OCI-LY3 (cell line): ENCODE results near the gene CYP2A7.

Experiments
- EZH2phosphoT487 ChIP-seq: fragments of 200-600 bp; shearing (Covaris generic); IDR thresholded peaks from 2 replicates; pipeline ENCODE4 v1.6.1; 2018; ENCODE audit warnings: antibody characterized with exemption, mixed run types, low read depth
- TF ChIP-seq, protein P1 (sequence below): fragments of 200-600, 300-600 bp; sonication (generic); IDR thresholded peaks from 2 replicates; pipeline ENCODE4 v1.5.1; 2014; ENCODE audit warnings: antibody characterized with exemption, low read length, low read depth

DNA sequence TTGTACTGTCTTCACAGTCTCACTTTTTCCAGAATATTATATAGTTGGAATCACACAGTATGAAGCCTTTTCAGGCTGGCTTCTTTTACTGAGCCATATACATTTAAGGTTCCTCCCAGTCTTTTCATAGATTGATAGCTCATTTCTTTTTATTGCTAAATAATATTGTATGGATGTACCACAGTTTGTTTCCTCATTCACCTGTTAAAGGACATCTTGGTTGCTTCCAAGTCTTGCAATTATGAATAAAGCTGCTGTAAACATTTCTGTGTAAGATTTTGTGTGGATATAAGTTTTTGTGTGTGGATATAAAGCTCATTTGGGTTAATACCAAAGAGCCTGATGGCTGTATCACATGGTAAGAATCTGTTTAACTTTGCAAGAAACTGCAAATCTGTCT, 24.5 kb upstream of the CYP2A7 start:
- TF ChIP-seq, protein P1, sequence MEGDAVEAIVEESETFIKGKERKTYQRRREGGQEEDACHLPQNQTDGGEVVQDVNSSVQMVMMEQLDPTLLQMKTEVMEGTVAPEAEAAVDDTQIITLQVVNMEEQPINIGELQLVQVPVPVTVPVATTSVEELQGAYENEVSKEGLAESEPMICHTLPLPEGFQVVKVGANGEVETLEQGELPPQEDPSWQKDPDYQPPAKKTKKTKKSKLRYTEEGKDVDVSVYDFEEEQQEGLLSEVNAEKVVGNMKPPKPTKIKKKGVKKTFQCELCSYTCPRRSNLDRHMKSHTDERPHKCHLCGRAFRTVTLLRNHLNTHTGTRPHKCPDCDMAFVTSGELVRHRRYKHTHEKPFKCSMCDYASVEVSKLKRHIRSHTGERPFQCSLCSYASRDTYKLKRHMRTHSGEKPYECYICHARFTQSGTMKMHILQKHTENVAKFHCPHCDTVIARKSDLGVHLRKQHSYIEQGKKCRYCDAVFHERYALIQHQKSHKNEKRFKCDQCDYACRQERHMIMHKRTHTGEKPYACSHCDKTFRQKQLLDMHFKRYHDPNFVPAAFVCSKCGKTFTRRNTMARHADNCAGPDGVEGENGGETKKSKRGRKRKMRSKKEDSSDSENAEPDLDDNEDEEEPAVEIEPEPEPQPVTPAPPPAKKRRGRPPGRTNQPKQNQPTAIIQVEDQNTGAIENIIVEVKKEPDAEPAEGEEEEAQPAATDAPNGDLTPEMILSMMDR, result no peak
- no peak for TF ChIP-seq EZH2phosphoT487
